ENCODE measurements around the gene SHLD1. TPM values are rescaled to one million over a fixed set of nuclear protein-coding genes. Genes with fewer than 3 reads are reported as not detected.

Gene SHLD1
- polyA plus RNA-seq, 1 donor (not counting 4 experiments of a cell fraction or from before 2014, with no cell fraction given), result 3.2 TPM

GRCh38 chr20:5877128-5877527 lies 126.9 kb downstream of the SHLD1 start:
- Histone ChIP-seq H3K79me2 (ENCODE audit: control insufficient read depth, insufficient read depth, low read length) (no peaks in the 10 kb centered on the region), H3K9me3 (ENCODE audit: control insufficient read depth, low read depth, low read length) (no peaks in the 10 kb centered on the region), H3K4me2 (ENCODE audit: control insufficient read depth, extremely low read depth, insufficient read depth, low read depth, low read length) (no peak overlapping the region), H3K27ac (ENCODE audit: control insufficient read depth, insufficient read depth, low read length) (no peak overlapping the region), H3K9me1 (ENCODE audit: control insufficient read depth, extremely low read depth, insufficient read depth, low read length) (no peaks in the 10 kb centered on the region), H3K36me3 (ENCODE audit: control insufficient read depth in 2 of 2, extremely low read depth in 1 of 2, insufficient read depth in 2 of 2, low read length in 2 of 2) (no peaks in the 10 kb centered on the region), H3K4me1 (ENCODE audit: control insufficient read depth, extremely low read depth, insufficient read depth, low read length) (no peaks in the 10 kb centered on the region), H3K4me3 (ENCODE audit: control insufficient read depth in 2 of 3, extremely low read depth in 1 of 3, insufficient read depth in 2 of 3, low read depth in 1 of 3, low read length in 3 of 3) (no peak overlapping the region), H4K20me1 (ENCODE audit: control insufficient read depth, extremely low read depth, insufficient read depth, low read length) (no peaks in the 10 kb centered on the region), H2AFZ (ENCODE audit: control insufficient read depth, low read length) (no peak overlapping the region), H3K9ac (ENCODE audit: control insufficient read depth, extremely low read depth, insufficient read depth, low read length) (no peak overlapping the region), H3K27me3 (ENCODE audit: control insufficient read depth, extremely low read depth, insufficient read depth, low read length) (no peaks in the 10 kb centered on the region)
- TF ChIP-seq EZH2 (IDR thresholded peaks at IDR 0.05; ENCODE audit: low read length) (no peak), CTCF (optimal IDR thresholded peaks at IDR 0.05 in 1 of 3, IDR thresholded peaks at IDR 0.05 in 1 of 3, conservative IDR thresholded peaks at IDR 0.05 in 1 of 3; ENCODE audit: extremely low read depth in 1 of 3, insufficient read depth in 2 of 3, low read length in 3 of 3) (no peak)
- dilution Hi-C loops (cut with MboI; ENCODE audit: extremely low pct_ligation_motif_present, low sequenced_read_pairs), result no loop called here
- no peak for FAIRE-seq
- no peak for DNase-seq (ENCODE audit: low read depth, low spot score)

GRCh38 chr20:5880326-5880725 lies 130.1 kb downstream of the SHLD1 start:
- Histone ChIP-seq H3K79me2 (ENCODE audit: control insufficient read depth, insufficient read depth, low read length) (no peaks in the 10 kb centered on the region), H3K27me3 (ENCODE audit: control insufficient read depth, extremely low read depth, insufficient read depth, low read length) (no peaks in the 10 kb centered on the region), H3K27ac (ENCODE audit: control insufficient read depth, insufficient read depth, low read length) (no peak overlapping the region), H3K4me3 (ENCODE audit: control insufficient read depth in 2 of 3, extremely low read depth in 1 of 3, insufficient read depth in 2 of 3, low read depth in 1 of 3, low read length in 3 of 3) (no peak overlapping the region), H3K9me3 (ENCODE audit: control insufficient read depth, low read depth, low read length) (no peaks in the 10 kb centered on the region), H3K9ac (ENCODE audit: control insufficient read depth, extremely low read depth, insufficient read depth, low read length) (no peak overlapping the region), H3K4me2 (ENCODE audit: control insufficient read depth, extremely low read depth, insufficient read depth, low read depth, low read length) (no peak overlapping the region), H4K20me1 (ENCODE audit: control insufficient read depth, extremely low read depth, insufficient read depth, low read length) (no peaks in the 10 kb centered on the region), H3K9me1 (ENCODE audit: control insufficient read depth, extremely low read depth, insufficient read depth, low read length) (no peaks in the 10 kb centered on the region), H3K36me3 (ENCODE audit: control insufficient read depth in 2 of 2, extremely low read depth in 1 of 2, insufficient read depth in 2 of 2, low read length in 2 of 2) (no peaks in the 10 kb centered on the region), H2AFZ (ENCODE audit: control insufficient read depth, low read length) (no peak overlapping the region), H3K4me1 (ENCODE audit: control insufficient read depth, extremely low read depth, insufficient read depth, low read length) (no peaks in the 10 kb centered on the region)
- dilution Hi-C loops (cut with MboI; ENCODE audit: extremely low pct_ligation_motif_present, low sequenced_read_pairs), result no loop called here
- FAIRE-seq (no peak), DNase-seq (ENCODE audit: low read depth, low spot score) (no peak)
- TF ChIP-seq CTCF (optimal IDR thresholded peaks at IDR 0.05 in 1 of 3, IDR thresholded peaks at IDR 0.05 in 1 of 3, conservative IDR thresholded peaks at IDR 0.05 in 1 of 3; ENCODE audit: extremely low read depth in 1 of 3, insufficient read depth in 2 of 3, low read length in 3 of 3) (no peak), EZH2 (IDR thresholded peaks at IDR 0.05; ENCODE audit: low read length) (no peak)

Data from keratinocyte (primary cell).